ENCODE data around the gene NFIX.

The NFIX gene

GRCh38 chr19:13078897-13079541 is 83.7 kb downstream of the NFIX start:
- no peak for FAIRE-seq

GRCh38 chr19:13079542-13079986 is 84.3 kb downstream of the NFIX start:
- no peak for FAIRE-seq

DNA sequence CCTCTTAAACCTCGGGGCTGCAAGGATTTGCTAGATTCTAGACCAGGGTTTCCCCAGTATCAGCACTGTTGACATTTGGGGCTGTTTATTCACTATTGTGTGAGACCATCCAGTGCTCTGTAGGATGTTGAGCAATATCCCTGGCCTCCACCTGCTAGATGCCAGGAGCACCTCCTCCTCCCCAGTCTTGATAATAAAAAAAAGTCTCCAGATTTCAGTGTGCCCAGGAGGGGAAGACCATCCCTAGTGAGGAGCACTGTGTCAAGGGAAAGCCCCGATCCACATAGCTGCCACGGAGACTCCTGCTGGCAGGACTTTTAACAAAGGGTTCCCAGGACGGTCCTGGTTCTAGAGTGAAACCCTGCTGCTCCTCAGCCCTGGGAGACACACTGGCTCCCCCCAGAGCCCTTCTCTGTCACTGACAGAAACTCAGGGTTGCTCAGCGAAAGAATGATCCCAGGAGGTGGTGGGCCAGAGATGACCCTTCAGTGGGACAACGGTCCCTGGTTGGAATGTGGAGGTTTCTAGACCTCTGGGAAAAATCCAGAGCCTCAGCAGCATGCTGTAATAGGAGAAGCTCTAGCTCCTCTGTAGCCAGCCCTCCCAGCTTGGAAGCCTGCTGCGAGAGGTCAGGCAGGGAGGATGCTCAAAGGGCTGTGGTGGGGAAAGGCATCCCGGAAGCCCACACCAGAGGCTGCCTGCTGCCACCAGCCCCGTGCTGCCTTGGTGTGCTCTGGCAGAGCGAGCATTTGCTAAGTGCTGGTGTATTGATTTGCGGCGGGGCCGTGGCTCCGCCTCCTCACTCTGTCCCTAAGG is 87.1 kb downstream of the NFIX start:
- FAIRE-seq = no peak

- no peak for FAIRE-seq
Observed at GRCh38 chr19:13083008-13083404, 87.7 kb downstream of the NFIX start.

- FAIRE-seq = no peak
Observed at GRCh38 chr19:13083627-13084026, 88.4 kb downstream of the NFIX start.

DNA sequence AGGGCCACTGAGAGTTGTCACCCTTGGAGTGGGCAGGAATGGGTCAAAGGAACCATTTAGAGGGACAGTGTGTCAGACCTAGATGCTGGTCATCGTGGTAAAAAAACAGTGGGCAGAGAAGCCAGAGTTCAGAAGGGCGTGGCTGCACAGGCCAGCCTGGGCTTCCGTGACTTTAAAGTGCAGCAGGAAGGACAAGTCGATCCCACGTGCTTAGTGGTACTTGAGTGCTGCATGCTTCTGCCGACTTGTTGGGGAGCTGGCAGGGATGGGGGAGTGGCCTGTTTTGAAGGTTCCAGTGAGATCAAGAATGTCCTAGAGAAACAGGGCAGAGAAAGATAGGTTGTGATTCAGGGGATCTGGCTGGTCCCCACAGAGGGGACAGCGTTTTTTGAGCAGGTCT is 90.4 kb downstream of the NFIX start:
- no peak for FAIRE-seq

GRCh38 chr19:13086341-13086740 is 91.1 kb downstream of the NFIX start:
- no peak for FAIRE-seq

GRCh38 chr19:13087295-13087694 is 92.0 kb downstream of the NFIX start:
- FAIRE-seq = no peak

- no peak for FAIRE-seq
Observed at GRCh38 chr19:13087795-13088537, 92.7 kb downstream of the NFIX start.

GRCh38 chr19:13089139-13089856 is 94.0 kb downstream of the NFIX start:
- no peak for FAIRE-seq

GRCh38 chr19:13089857-13090507 is 94.7 kb downstream of the NFIX start:
- no peak for FAIRE-seq

DNA sequence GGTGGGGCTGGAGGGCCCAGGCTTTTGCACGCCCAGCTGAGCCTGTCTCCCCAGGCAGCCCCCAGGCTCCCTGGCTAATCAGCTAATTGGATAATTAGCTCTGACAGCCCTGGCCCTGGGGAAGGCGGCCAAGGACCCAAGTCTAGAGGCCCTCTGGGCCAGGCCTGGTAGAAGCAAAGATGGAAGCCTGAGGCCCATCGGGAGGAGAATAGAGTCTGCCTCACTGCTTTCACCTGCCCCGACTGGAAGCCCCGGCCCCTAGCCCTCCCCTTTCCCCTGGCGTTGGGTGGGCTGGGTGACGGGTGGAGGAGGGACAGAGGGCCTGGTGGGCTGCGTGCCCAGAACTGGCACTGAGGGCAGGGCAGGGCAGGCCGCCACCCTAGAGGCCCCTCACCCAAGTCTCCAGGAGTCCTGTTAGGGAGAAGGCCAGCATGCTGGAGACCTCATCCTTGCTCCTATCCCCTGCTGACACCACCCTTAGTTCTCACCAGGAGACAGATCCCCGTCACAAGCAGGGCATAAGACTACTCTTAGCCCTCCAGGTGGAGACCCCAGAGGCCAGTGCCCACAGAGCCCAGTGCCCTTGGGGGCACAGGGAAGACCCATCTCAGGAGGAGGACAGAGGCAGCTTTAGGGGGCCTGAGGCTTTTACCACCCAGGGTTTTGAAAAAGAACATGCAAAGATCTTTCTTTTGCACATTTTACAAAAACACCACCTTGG is 95.4 kb downstream of the NFIX start:
- FAIRE-seq = no peak

GRCh38 chr19:13091400-13092157 is 96.3 kb downstream of the NFIX start:
- FAIRE-seq = no peak

DNA sequence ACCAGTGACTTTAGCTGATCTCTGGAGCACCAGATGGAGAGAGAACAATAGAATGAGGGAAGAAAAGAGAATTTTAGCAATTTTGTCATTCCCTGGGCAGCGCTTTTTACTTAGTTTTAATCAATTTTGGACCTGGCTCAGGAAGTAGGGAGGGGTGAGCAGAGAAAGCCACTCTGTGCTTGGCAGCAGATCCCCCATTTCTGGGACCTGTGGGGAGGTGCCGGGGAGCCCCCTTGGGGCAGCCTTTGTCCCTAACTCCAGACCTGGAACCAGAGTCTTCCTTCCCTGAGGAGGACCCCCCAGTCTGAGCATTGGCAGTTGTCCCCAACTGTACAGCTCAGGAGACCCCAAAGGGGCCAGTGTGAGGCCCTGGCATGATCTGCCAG is 96.9 kb downstream of the NFIX start:
- no peak for FAIRE-seq

GRCh38 chr19:13092606-13093235 is 97.4 kb downstream of the NFIX start:
- FAIRE-seq = no peak

DNA sequence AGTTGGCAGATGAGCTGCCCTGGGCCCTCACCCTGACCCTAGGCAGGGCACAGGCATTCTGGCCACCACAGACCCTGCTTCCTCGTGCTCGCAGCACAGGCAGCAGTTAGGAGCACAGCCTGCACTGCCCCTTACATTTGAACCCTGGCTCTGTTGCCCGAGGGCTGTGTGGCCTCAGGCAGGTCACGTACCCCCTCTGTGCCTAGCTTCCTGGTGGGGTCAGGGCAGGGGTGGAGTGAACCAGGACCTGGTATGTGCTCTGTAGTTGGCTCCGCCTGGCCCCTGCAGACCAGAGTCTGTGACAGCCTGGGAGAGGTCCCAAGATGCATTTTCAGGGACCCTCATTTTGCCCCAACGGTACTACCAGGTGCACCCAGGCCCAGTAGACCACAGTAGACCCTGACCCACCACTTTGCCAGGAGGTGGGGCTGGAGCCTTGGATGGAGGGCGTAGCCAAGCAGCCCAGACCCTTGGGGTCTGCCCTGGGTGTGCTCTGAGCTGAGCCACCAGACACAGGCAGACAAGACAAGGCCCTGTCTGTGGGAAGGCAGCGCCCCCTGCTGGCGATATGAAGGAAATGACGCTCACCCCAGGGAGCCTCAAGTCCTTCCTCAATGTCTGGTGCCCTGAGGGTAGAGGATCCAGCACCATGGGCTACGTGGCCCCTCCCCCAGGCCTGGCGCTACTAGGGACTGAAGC is 98.3 kb downstream of the NFIX start:
- FAIRE-seq = no peak

GRCh38 chr19:13094106-13094504 is 98.8 kb downstream of the NFIX start:
- no peak for FAIRE-seq

DNA sequence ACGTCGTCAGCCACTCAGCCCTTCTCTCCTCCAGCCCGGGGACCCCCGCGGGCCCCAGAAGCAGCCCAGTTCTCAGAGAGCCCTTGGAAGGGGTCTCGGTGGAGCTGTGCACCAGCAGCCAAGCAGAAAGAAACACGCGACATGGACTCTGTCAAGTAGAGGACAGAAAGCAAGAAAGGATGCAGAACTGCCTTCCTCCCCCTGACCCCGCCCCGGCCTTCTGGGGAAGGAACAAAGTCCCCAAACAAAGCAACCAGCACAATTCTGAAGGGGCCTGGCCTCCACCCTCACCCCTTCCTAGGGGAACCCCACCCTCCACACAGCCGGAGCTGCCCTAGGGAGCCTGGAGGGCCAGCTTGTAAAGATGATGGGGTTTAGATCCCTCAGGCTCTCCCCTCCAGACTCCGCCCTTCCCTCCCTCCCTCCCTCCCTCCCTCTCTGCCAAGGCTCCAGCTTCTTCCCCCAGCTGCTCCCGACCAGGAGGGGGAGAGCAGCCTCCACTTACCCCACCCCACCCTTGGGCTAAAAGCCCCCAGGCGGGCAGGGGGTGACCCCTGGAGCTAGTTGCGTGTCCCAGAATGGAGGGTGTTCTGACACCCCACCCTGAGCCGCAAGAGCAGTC is 99.6 kb downstream of the NFIX start:
- FAIRE-seq = no peak

- no peak for FAIRE-seq
Observed at GRCh38 chr19:13095393-13095784, 100.1 kb downstream of the NFIX start.
